Ammon's horn (tissue), 1 donor: ENCODE measurements around the gene TRAPPC2.

Experiments
- DNase-seq: peaks from one replicate; pipeline ENCODE4 v3.0.0-alpha.2; 2016; ENCODE audit warnings: low spot score

The TRAPPC2 gene

DNA sequence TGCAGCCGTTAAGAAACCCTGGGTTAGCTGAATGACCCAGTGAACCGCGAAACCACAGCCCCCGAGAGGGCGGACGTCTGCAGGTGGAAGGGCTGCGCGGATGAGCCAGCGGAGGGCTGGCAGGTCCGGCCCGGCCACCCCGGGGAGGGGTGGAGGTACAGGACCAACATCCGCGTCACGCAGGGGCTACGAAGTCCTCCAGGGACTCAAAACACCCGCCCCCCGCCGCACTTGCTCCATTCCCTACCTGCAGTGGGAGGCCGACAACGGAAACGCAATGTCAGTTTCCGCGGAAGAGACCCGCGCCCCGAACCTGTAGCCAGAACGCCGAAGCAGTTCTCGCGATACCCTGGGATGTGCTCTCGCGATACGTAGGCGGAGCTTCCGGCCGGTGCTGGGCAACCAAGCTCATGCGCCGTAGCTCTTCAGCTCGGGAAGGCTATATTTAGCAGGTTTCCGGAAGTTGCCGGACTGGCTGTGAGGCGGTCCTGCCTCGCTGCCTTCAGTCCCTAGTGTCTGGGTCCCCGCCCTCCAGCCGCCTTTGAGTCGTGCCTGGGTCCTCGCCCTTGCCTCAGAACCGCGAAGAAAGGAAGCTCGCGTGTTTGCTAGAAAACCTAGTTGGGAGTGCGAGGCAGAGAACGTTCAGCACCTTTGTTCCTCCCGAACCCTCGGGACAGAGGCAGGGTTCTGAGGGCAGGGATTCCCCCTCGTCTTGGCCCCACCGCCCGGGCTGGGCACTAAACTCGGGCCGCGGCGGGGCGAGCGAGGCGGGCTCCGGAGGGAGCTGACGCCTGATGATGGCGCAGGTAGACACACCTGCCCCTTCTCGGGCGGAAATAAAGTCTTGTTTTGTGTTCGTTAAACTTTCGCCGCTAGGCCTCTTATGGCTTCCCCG lies at the start of gene TRAPPC2, which contains the start of gene OFD1:
TRAPPC2 (minus strand) TSS at position 343 of the 895 bp plus-strand sequence. CDS start 14,657 bp downstream, outside the sequence.
OFD1 (plus strand) TSS at position 471 of the 895 bp plus-strand sequence; CDS start at position 795, 324 bp downstream.
- DNase-seq: peak; percentile 95

GRCh38 chrX:13780868-13781427 lies 46.5 kb upstream of the TRAPPC2 start:
- no peak for DNase-seq

- DNase-seq: no peak
Measured at GRCh38 chrX:13778916-13779315, 44.5 kb upstream of the TRAPPC2 start.

GRCh38 chrX:13776387-13776786 lies 42.0 kb upstream of the TRAPPC2 start:
- no peak for DNase-seq

- DNase-seq: no peak
Measured at GRCh38 chrX:13775837-13776236, 41.4 kb upstream of the TRAPPC2 start.

DNA sequence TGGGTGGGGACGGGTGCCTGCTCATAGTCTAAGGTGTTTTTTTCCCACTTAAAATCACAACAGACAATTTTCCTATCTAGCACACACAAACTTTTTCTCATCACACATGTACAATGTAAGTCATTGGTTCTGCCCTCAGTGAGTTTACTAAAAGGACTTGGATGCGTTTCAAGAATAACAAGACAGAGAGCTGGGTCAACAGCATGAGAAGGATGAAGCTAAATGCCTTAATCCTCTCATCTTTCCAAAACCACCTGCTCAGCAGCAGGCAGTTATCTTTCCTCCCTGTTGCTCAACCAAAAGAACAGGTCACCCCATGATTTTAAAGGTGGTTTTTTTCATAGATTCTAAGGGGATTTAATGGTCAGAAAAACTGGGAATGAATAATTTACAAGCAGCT lies 40.3 kb upstream of the TRAPPC2 start:
- no peak for DNase-seq

- DNase-seq: no peak
Measured at GRCh38 chrX:13770013-13770535, 35.7 kb upstream of the TRAPPC2 start.

GRCh38 chrX:13768939-13769338 lies 34.5 kb upstream of the TRAPPC2 start:
- DNase-seq: no peak

DNA sequence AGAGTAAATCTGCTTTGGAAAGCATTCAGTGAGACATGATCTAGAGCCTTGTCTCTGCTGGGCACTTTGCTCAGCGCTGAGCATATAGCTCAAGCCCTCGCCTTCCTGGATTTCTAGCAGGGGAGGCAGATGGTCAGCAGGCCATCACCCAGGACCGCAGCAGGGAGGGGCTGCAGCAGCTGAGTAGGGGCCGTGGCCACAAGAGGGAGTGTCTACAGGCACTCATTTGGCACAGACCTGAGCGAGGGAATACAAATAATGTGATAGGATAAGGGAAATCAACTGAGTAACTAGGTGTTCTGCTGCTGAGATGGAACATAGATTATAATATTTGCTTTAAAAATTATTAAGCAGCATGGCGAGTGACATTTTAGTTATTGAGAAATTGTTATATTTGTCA lies 30.3 kb upstream of the TRAPPC2 start:
- peak; percentile 72 for DNase-seq

DNA sequence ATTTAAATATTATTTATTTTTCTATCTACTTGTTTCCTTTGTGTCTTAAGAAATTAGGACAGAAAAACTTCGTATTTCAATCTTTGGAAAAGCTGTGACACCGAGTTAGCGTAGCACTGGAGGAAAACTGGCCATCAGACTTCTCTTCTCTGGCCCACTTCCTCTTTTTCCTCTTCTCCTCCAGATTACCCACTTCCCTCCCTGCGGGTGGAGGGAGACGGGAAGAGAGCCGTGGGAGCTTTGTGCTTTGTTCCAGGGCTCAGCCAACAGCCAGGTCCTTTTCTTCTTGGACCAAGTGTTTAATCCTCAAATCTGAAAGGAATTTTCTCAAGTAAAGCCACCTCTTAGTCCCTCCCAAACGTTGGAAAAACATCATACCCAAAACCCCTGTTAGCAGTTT lies 29.9 kb upstream of the TRAPPC2 start:
- DNase-seq: peak; percentile 37

DNA sequence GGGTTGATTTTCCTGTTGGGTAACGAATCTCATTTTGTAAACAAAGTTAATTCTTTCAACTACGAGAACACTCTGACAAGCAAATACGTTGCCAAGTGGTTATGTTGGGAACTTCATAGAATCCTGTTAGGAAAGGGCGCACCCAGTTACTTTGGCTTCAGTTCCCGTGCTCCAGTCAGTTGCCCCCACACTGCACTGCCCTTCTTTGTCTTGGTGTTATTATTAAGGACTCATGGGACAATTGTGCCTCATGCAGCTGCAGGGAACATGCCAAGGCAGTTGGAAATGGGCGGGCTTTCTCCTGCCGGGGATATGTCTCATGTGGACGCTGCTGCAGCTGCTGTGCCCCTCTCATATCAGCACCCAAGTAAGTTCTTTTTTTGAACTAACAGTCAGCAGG lies 29.1 kb upstream of the TRAPPC2 start:
- peak; percentile 64 for DNase-seq

GRCh38 chrX:13761606-13762414 lies 27.4 kb upstream of the TRAPPC2 start:
- no peak for DNase-seq

- DNase-seq: no peak
Measured at GRCh38 chrX:13760426-13760825, 26.0 kb upstream of the TRAPPC2 start.

DNA sequence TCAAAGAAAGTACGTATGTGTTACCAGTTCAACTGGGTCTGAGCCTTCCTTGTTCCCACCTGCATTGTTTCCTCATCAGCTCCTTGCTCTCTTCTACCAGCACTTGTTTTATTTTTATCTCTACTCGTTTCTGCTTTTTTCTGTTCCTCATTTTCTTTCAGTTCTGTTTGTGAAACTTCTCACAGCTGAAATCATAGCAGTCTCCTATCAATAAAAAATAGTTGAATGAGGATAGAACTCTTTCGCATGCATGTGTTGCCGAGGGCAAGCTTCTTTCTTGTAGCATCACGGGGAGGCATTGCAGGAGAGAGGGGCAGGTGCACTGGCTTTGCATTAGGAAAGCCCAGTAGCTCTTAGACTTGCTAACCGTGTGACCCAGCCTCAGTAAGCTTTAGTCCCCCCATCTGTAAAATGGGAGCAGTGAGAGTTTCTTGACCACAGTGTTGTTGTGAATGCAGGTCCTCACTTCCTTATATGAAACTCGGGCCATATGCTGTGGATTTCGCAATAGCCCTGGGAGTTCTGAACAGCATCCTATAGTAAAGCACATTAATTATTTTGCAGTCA lies 24.8 kb upstream of the TRAPPC2 start:
- no peak for DNase-seq

DNA sequence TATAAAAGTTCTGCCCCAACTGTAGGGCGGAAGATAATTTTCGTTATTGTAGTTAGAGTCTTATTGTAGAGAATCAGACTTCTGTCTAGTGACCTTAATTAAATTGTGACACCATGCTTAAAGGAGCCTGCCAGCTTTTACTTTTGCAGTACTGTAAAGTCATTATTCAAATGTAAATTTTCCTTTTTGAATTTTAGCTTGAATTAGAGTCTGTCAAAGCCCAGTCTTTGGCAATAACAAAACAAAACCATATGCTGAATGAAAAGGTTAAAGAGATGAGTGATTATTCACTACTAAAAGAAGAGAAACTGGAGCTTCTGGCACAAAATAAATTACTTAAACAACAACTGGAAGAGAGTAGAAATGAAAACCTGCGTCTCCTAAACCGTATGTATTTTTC lies 22.0 kb upstream of the TRAPPC2 start:
- DNase-seq: no peak

GRCh38 chrX:13755254-13755653 lies 20.8 kb upstream of the TRAPPC2 start:
- no peak for DNase-seq

GRCh38 chrX:13754765-13755164 lies 20.3 kb upstream of the TRAPPC2 start:
- DNase-seq: no peak

GRCh38 chrX:13752646-13753045 lies 18.2 kb upstream of the TRAPPC2 start:
- DNase-seq: no peak

DNA sequence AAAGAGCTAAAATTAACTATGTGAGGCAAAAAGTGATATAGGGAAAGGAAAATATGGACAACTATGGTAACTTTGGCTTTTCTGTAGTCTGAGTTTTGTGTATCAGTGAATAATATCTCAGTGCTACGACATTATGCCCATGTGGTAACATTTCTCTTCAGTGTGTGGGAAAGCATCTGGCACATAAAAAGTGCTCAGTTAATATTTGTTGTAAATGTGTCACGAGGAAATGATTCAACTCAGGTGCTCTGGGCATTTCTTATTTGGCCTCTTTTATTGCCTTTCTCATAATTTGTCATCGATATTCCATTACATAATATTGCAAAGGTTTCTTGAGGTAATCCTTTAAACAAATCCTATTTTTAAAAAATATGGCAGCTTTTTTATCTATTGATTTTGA lies 17.7 kb upstream of the TRAPPC2 start:
- DNase-seq: no peak

DNA sequence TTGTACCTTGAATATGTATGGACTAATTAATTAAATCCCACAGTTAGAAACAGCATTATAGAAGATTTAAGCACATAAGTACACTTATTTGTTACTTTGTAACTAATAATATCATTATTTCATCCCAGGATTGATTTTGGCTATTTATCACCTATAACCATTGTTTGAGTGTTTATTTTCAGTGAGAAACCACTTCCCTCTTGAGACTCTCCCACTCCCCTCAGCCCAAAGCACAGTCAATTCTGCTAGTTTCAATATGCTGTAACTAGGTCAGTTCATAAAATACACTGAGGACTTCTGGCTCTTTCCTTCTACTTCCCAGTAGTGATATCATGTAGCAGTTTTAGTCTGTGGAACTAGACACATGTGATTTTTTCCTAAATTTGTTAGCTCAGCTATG lies 16.4 kb upstream of the TRAPPC2 start:
- no peak for DNase-seq

- no peak for DNase-seq
Measured at GRCh38 chrX:13750204-13750603, 15.8 kb upstream of the TRAPPC2 start.

GRCh38 chrX:13748486-13748885 lies 14.1 kb upstream of the TRAPPC2 start:
- DNase-seq: no peak
